Gastrocnemius medialis (tissue), 4 donors: ENCODE results near the gene DRAM2.

Experiments used
- CTCF ChIP-seq, 5 experiments: fragments of 450-650 bp in 3 of 5; fragments of 200-600 bp in 2 of 5; sonication (generic) in 2 of 5; IDR thresholded peaks in 4 of 5; conservative IDR thresholded peaks in 1 of 5; 1 replicate in 4 of 5; 2 replicates in 1 of 5; pipeline ENCODE4 v1.5.1; 2016 to 2019; ENCODE audit warnings: antibody characterized with exemption in 5 of 5, mild to moderate bottlenecking in 3 of 5, moderate library complexity in 3 of 5
- POLR2A ChIP-seq, 2 donors: fragments of 450-650 bp; IDR thresholded peaks; one replicate each; pipeline ENCODE4 v1.6.1; 2017; ENCODE audit warnings: antibody characterized with exemption in 2 of 2, mild to moderate bottlenecking in 2 of 2, moderate library complexity in 2 of 2

DNA sequence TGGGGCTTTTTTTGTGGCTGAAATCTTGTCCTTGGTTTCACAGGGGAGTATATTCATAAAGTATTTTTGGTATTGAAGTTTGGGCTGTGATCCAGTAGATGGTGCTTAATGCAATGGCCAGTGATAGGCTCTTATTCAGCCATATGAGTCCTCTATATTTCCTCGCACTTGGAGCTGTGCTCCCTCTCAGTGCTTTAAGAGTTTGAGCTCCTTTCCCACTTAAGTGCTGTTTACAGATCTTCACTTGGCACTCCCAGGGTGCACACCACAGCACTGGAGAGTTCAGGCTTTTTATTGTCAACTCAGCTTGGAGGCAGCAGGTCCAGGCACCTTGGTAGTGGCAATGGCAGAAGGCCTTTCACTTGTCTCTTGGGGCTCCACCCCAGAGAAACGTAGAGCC lies 54.9 kb downstream of the DRAM2 start:
- no peak for TF ChIP-seq CTCF (IDR thresholded peaks at IDR 0.05 in 4 of 5, conservative IDR thresholded peaks at IDR 0.05 in 1 of 5)
- no peak for TF ChIP-seq POLR2A (IDR thresholded peaks at IDR 0.05)
